ENCODE data around the gene SLC7A10. TPM values are rescaled to one million over a fixed set of nuclear protein-coding genes. Genes with fewer than 3 reads are reported as not detected.

SLC7A10 gene
- polyA plus RNA-seq, 1 donor from 2014 or later, result not detected

- H3F3A ChIP-seq (ENCODE audit: insufficient read depth, low read length, poor library complexity, severe bottlenecking), result no peaks in the 10 kb centered on the region
- no peaks in the 10 kb centered on the region for H3K79me2 ChIP-seq (replicated peaks; ENCODE audit: insufficient read depth, low read length)
- H3K27ac ChIP-seq (ENCODE audit: low read length), result no peak overlapping the region
- no peaks in the 10 kb centered on the region for H4K20me1 ChIP-seq (ENCODE audit: insufficient read depth)
- no peak overlapping the region for H3K4me3 ChIP-seq (ENCODE audit: low read length)
- TF ChIP-seq EP300 (conservative IDR thresholded peaks at IDR 0.05; ENCODE audit: poor library complexity, severe bottlenecking) (no peak), RAD21 (conservative IDR thresholded peaks at IDR 0.05) (no peak), POLR2AphosphoS5 (IDR thresholded peaks at IDR 0.05) (no peak), MXI1 (conservative IDR thresholded peaks at IDR 0.05; ENCODE audit: poor library complexity, severe bottlenecking) (no peak), TAF1 (IDR thresholded peaks at IDR 0.05; ENCODE audit: low read depth) (no peak), SMC3 (conservative IDR thresholded peaks at IDR 0.05; ENCODE audit: poor library complexity) (no peak), EZH2 (IDR thresholded peaks at IDR 0.05; ENCODE audit: borderline replicate concordance, insufficient read depth, low read length, poor library complexity, severe bottlenecking) (no peak), REST (IDR thresholded peaks at IDR 0.05; ENCODE audit: borderline replicate concordance) (no peak), CTCF (IDR thresholded peaks at IDR 0.05; ENCODE audit: poor library complexity, severe bottlenecking) (no peak)
- H3K9me3 ChIP-seq (ENCODE audit: low read length), result no peaks in the 10 kb centered on the region
- no peak overlapping the region for H3K4me2 ChIP-seq (ENCODE audit: low read length)
- no peak overlapping the region for H2AFZ ChIP-seq (ENCODE audit: low read depth, low read length)
- no peak overlapping the region for H3K9ac ChIP-seq (ENCODE audit: low read length)
- H3K36me3 ChIP-seq (ENCODE audit: insufficient read depth, low read length), result no peaks in the 10 kb centered on the region
- no peaks in the 10 kb centered on the region for H3K27me3 ChIP-seq (ENCODE audit: insufficient read depth, low read depth, low read length)
- no peaks in the 10 kb centered on the region for H3K9me2 ChIP-seq (ENCODE audit: insufficient read depth, low read length)
Observed at GRCh38 chr19:33248104-33248503, 22.5 kb upstream of the SLC7A10 start.

GRCh38 chr19:33247441-33247819, 21.8 kb upstream of the SLC7A10 start:
- TF ChIP-seq MXI1 (conservative IDR thresholded peaks at IDR 0.05; ENCODE audit: poor library complexity, severe bottlenecking) (no peak), SMC3 (conservative IDR thresholded peaks at IDR 0.05; ENCODE audit: poor library complexity) (no peak), CTCF (IDR thresholded peaks at IDR 0.05; ENCODE audit: poor library complexity, severe bottlenecking) (no peak), EP300 (conservative IDR thresholded peaks at IDR 0.05; ENCODE audit: poor library complexity, severe bottlenecking) (no peak), REST (IDR thresholded peaks at IDR 0.05; ENCODE audit: borderline replicate concordance) (no peak), TAF1 (IDR thresholded peaks at IDR 0.05; ENCODE audit: low read depth) (no peak), EZH2 (IDR thresholded peaks at IDR 0.05; ENCODE audit: borderline replicate concordance, insufficient read depth, low read length, poor library complexity, severe bottlenecking) (no peak), RAD21 (conservative IDR thresholded peaks at IDR 0.05) (no peak), POLR2AphosphoS5 (IDR thresholded peaks at IDR 0.05) (no peak)
- Histone ChIP-seq H3K9ac (ENCODE audit: low read length) (no peak overlapping the region), H3K9me3 (ENCODE audit: low read length) (no peaks in the 10 kb centered on the region), H3F3A (ENCODE audit: insufficient read depth, low read length, poor library complexity, severe bottlenecking) (no peaks in the 10 kb centered on the region), H3K9me2 (ENCODE audit: insufficient read depth, low read length) (no peaks in the 10 kb centered on the region), H3K4me2 (ENCODE audit: low read length) (no peak overlapping the region), H3K27ac (ENCODE audit: low read length) (no peak overlapping the region), H4K20me1 (ENCODE audit: insufficient read depth) (no peaks in the 10 kb centered on the region), H2AFZ (ENCODE audit: low read depth, low read length) (no peak overlapping the region), H3K36me3 (ENCODE audit: insufficient read depth, low read length) (no peaks in the 10 kb centered on the region), H3K4me3 (ENCODE audit: low read length) (no peak overlapping the region), H3K79me2 (replicated peaks; ENCODE audit: insufficient read depth, low read length) (no peaks in the 10 kb centered on the region), H3K27me3 (ENCODE audit: insufficient read depth, low read depth, low read length) (no peaks in the 10 kb centered on the region)

All from neural cell (in vitro differentiated cells).